WTC11 (cell line): ENCODE measurements around the gene FAM118B. TPM values are rescaled to one million over a fixed set of nuclear protein-coding genes. Genes with fewer than 3 reads are reported as not detected.

Source experiments
- ATAC-seq: fragments of 200-7000 bp; cut with Tn5 transposase; 2 replicates; pipeline ENCODE4 v1.10.0; 2021; ENCODE audit warnings: mild to moderate bottlenecking, moderate library complexity
- CTCF ChIA-PET: fragments of 300-600 bp; sonication (Branson Sonifier 250); formaldehyde crosslinking; loops from one replicate; lab custom pipeline; 2021; ENCODE audit warnings: antibody characterized with exemption; lab: Charles Lee
- POLR2A ChIA-PET: fragments of 350-600 bp; sonication (Branson Sonifier 250); formaldehyde crosslinking; loops from one replicate; lab custom pipeline; 2021; ENCODE audit warnings: antibody characterized with exemption; lab: Charles Lee
- DNase-seq: peaks from one replicate; pipeline ENCODE4 v3.0.0; 2021; ENCODE audit warnings: low spot score
- H3K27ac Mint-ChIP-seq: 2 replicates; pipeline ENCODE4 v1.8.0; 2021; ENCODE audit warnings: mixed read lengths
- H3K27me3 Mint-ChIP-seq: 2 replicates; pipeline ENCODE4 v1.8.0; 2021; ENCODE audit warnings: low read depth, mild to moderate bottlenecking, moderate library complexity, mixed read lengths
- H3K36me3 Mint-ChIP-seq: 2 replicates; pipeline ENCODE4 v1.8.0; 2021; ENCODE audit warnings: mixed read lengths
- H3K4me1 Mint-ChIP-seq: 2 replicates; pipeline ENCODE4 v1.8.0; 2022; ENCODE audit warnings: mixed read lengths
- H3K4me3 Mint-ChIP-seq: 2 replicates; pipeline ENCODE4 v1.8.0; 2021; ENCODE audit warnings: mild to moderate bottlenecking, moderate library complexity, mixed read lengths
- H3K9me3 Mint-ChIP-seq: 2 replicates; pipeline ENCODE4 v1.8.0; 2021; ENCODE audit warnings: mixed read lengths
- CREM ChIP-seq: sonication (generic); formaldehyde crosslinking; IDR thresholded peaks from 2 replicates; pipeline ENCODE4 v1.8.1; 2022; ENCODE audit warnings: mild to moderate bottlenecking, missing genetic modification reagents, moderate library complexity
- GRHL2 ChIP-seq: fragments of 250-450 bp; sonication (Bioruptor Pico); IDR thresholded peaks from 2 replicates; pipeline ENCODE4 v1.8.0; 2022; ENCODE audit warnings: mild to moderate bottlenecking, moderate library complexity; ENCODE audit not compliant: insufficient replicate concordance, severe bottlenecking
- JAZF1 ChIP-seq: fragments of 250-450 bp; sonication (Bioruptor Pico); IDR thresholded peaks from 2 replicates; pipeline ENCODE4 v1.9.0; 2021; ENCODE audit warnings: moderate library complexity, mild to moderate bottlenecking, inconsistent platforms
- NFATC4 ChIP-seq: fragments of 250-450 bp; sonication (Bioruptor Pico); IDR thresholded peaks from 2 replicates; pipeline ENCODE4 v1.9.0; 2021; ENCODE audit warnings: mild to moderate bottlenecking
- OVOL2 ChIP-seq: fragments of 250-450 bp; sonication (Bioruptor Pico); IDR thresholded peaks from 2 replicates; pipeline ENCODE4 v1.9.0; 2021; ENCODE audit warnings: mild to moderate bottlenecking, borderline replicate concordance
- TEAD1 ChIP-seq: sonication (generic); formaldehyde crosslinking; IDR thresholded peaks from 2 replicates; pipeline ENCODE4 v1.8.0; 2022; ENCODE audit warnings: mild to moderate bottlenecking, missing genetic modification reagents
- ZNF121 ChIP-seq: sonication (generic); formaldehyde crosslinking; IDR thresholded peaks from 2 replicates; pipeline ENCODE4 v1.8.0; 2023; ENCODE audit warnings: missing genetic modification reagents
- ZNF263 ChIP-seq: sonication (generic); formaldehyde crosslinking; IDR thresholded peaks from 2 replicates; pipeline ENCODE4 v1.8.1; 2022; ENCODE audit warnings: low read depth, mild to moderate bottlenecking, moderate library complexity, missing genetic modification reagents
- ZNF416 ChIP-seq: fragments of 250-450 bp; sonication (Bioruptor Pico); IDR thresholded peaks from 2 replicates; pipeline ENCODE4 v1.9.0; 2021; ENCODE audit warnings: mild to moderate bottlenecking, inconsistent platforms
- total RNA-seq: library from RNA; stranded (reverse); gene quantifications from 3 replicates; pipeline ENCODE4 v1.2.3, GENCODE V29; 2021
- TF ChIP-seq, protein P1 (sequence below): sonication (generic); formaldehyde crosslinking; IDR thresholded peaks from 2 replicates; pipeline ENCODE4 v1.8.1; 2023; ENCODE audit warnings: mild to moderate bottlenecking, moderate library complexity, missing genetic modification reagents
- TF ChIP-seq, protein P2 (sequence below): sonication (generic); formaldehyde crosslinking; IDR thresholded peaks from 2 replicates; pipeline ENCODE4 v1.8.1; 2023; ENCODE audit warnings: mild to moderate bottlenecking, missing genetic modification reagents, borderline replicate concordance
- TF ChIP-seq, protein P3 (sequence below): sonication (generic); formaldehyde crosslinking; IDR thresholded peaks from 2 replicates; pipeline ENCODE4 v1.8.1; 2022; ENCODE audit warnings: missing genetic modification reagents, borderline replicate concordance
- TF ChIP-seq, protein P4 (sequence below): sonication (generic); formaldehyde crosslinking; IDR thresholded peaks from 2 replicates; pipeline ENCODE4 v1.8.0; 2023; ENCODE audit warnings: mild to moderate bottlenecking, missing genetic modification reagents
- TF ChIP-seq, protein P5 (sequence below): fragments of 200-600 bp; IDR thresholded peaks from 2 replicates; pipeline ENCODE4 v1.8.0; 2022; ENCODE audit warnings: antibody characterized with exemption
- TF ChIP-seq, protein P6 (sequence below): sonication (generic); formaldehyde crosslinking; IDR thresholded peaks from 2 replicates; pipeline ENCODE4 v1.8.0; 2022; ENCODE audit warnings: mild to moderate bottlenecking, missing genetic modification reagents
- TF ChIP-seq, protein P7 (sequence below): fragments of 250-450 bp; sonication (Bioruptor Pico); IDR thresholded peaks from 2 replicates; pipeline ENCODE4 v1.9.0; 2021; ENCODE audit warnings: mild to moderate bottlenecking
- TF ChIP-seq, protein P8 (sequence below): fragments of 250-450 bp; sonication (Bioruptor Pico); IDR thresholded peaks from 2 replicates; pipeline ENCODE4 v2.1.2; 2022; ENCODE audit warnings: mild to moderate bottlenecking, moderate library complexity

The FAM118B gene
- total RNA-seq, 1 experiment from 2014 or later, result 35.3 TPM

DNA sequence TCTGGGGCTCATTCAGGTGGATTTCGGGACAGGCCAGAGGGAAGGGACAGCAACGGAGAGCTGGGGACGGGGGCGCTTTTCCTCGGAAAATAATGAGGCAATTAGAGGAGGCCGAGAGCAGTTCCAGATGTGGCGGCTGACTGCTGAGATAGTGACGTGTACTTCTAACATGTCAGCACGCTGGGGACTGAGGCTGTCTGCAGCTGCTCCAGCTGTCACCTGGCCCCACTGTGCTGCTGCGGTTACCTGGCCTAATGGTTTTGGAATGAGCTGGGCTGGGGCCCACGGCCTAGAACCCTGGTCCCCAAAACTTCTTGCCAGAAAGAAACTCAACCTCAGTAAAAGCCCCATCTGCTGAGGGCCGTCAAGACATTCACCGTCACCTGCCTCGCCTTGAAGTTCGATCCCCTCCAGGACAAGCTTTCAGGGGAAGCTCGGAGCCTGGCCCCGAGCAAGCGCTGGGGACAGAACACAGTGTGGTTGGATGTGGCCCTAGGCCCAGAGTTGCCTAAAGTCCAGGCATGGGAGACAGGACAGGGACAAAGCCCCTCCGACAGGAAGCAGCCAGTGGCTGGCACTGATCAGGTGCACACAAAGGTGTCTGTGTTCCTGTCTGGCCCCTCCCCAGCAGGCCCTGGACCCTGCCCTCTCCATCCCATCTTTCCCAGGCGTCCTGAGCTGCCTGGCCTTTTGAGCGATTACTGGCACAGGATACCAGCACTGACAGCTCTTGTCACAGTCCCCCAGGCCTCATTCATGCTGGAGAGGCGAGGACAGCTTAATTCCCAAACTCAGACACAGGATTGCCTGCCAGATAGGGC lies 22.3 kb upstream of the FAM118B start (continued):
- TF ChIP-seq, protein P1, sequence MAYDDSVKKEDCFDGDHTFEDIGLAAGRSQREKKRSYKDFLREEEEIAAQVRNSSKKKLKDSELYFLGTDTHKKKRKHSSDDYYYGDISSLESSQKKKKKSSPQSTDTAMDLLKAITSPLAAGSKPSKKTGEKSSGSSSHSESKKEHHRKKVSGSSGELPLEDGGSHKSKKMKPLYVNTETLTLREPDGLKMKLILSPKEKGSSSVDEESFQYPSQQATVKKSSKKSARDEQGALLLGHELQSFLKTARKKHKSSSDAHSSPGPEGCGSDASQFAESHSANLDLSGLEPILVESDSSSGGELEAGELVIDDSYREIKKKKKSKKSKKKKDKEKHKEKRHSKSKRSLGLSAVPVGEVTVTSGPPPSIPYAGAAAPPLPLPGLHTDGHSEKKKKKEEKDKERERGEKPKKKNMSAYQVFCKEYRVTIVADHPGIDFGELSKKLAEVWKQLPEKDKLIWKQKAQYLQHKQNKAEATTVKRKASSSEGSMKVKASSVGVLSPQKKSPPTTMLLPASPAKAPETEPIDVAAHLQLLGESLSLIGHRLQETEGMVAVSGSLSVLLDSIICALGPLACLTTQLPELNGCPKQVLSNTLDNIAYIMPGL (CRISPR knock-in tag), result no peak
- TF ChIP-seq GRHL2, result no peak
- TF ChIP-seq ZNF121 (CRISPR knock-in tag), result no peak
- TF ChIP-seq, protein P2, sequence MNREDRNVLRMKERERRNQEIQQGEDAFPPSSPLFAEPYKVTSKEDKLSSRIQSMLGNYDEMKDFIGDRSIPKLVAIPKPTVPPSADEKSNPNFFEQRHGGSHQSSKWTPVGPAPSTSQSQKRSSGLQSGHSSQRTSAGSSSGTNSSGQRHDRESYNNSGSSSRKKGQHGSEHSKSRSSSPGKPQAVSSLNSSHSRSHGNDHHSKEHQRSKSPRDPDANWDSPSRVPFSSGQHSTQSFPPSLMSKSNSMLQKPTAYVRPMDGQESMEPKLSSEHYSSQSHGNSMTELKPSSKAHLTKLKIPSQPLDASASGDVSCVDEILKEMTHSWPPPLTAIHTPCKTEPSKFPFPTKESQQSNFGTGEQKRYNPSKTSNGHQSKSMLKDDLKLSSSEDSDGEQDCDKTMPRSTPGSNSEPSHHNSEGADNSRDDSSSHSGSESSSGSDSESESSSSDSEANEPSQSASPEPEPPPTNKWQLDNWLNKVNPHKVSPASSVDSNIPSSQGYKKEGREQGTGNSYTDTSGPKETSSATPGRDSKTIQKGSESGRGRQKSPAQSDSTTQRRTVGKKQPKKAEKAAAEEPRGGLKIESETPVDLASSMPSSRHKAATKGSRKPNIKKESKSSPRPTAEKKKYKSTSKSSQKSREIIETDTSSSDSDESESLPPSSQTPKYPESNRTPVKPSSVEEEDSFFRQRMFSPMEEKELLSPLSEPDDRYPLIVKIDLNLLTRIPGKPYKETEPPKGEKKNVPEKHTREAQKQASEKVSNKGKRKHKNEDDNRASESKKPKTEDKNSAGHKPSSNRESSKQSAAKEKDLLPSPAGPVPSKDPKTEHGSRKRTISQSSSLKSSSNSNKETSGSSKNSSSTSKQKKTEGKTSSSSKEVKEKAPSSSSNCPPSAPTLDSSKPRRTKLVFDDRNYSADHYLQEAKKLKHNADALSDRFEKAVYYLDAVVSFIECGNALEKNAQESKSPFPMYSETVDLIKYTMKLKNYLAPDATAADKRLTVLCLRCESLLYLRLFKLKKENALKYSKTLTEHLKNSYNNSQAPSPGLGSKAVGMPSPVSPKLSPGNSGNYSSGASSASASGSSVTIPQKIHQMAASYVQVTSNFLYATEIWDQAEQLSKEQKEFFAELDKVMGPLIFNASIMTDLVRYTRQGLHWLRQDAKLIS (CRISPR knock-in tag), result no peak
- TF ChIP-seq, protein P3, sequence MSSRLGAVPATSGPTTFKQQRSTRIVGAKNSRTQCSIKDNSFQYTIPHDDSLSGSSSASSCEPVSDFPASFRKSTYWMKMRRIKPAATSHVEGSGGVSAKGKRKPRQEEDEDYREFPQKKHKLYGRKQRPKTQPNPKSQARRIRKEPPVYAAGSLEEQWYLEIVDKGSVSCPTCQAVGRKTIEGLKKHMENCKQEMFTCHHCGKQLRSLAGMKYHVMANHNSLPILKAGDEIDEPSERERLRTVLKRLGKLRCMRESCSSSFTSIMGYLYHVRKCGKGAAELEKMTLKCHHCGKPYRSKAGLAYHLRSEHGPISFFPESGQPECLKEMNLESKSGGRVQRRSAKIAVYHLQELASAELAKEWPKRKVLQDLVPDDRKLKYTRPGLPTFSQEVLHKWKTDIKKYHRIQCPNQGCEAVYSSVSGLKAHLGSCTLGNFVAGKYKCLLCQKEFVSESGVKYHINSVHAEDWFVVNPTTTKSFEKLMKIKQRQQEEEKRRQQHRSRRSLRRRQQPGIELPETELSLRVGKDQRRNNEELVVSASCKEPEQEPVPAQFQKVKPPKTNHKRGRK (CRISPR knock-in tag), result no peak
- no peak for TF ChIP-seq CREM
- TF ChIP-seq, protein P4, sequence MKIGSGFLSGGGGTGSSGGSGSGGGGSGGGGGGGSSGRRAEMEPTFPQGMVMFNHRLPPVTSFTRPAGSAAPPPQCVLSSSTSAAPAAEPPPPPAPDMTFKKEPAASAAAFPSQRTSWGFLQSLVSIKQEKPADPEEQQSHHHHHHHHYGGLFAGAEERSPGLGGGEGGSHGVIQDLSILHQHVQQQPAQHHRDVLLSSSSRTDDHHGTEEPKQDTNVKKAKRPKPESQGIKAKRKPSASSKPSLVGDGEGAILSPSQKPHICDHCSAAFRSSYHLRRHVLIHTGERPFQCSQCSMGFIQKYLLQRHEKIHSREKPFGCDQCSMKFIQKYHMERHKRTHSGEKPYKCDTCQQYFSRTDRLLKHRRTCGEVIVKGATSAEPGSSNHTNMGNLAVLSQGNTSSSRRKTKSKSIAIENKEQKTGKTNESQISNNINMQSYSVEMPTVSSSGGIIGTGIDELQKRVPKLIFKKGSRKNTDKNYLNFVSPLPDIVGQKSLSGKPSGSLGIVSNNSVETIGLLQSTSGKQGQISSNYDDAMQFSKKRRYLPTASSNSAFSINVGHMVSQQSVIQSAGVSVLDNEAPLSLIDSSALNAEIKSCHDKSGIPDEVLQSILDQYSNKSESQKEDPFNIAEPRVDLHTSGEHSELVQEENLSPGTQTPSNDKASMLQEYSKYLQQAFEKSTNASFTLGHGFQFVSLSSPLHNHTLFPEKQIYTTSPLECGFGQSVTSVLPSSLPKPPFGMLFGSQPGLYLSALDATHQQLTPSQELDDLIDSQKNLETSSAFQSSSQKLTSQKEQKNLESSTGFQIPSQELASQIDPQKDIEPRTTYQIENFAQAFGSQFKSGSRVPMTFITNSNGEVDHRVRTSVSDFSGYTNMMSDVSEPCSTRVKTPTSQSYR (CRISPR knock-in tag), result no peak
- no peak for TF ChIP-seq TEAD1
- TF ChIP-seq, protein P5, sequence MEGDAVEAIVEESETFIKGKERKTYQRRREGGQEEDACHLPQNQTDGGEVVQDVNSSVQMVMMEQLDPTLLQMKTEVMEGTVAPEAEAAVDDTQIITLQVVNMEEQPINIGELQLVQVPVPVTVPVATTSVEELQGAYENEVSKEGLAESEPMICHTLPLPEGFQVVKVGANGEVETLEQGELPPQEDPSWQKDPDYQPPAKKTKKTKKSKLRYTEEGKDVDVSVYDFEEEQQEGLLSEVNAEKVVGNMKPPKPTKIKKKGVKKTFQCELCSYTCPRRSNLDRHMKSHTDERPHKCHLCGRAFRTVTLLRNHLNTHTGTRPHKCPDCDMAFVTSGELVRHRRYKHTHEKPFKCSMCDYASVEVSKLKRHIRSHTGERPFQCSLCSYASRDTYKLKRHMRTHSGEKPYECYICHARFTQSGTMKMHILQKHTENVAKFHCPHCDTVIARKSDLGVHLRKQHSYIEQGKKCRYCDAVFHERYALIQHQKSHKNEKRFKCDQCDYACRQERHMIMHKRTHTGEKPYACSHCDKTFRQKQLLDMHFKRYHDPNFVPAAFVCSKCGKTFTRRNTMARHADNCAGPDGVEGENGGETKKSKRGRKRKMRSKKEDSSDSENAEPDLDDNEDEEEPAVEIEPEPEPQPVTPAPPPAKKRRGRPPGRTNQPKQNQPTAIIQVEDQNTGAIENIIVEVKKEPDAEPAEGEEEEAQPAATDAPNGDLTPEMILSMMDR, result no peak
- TF ChIP-seq JAZF1, result no peak
- TF ChIP-seq, protein P6, sequence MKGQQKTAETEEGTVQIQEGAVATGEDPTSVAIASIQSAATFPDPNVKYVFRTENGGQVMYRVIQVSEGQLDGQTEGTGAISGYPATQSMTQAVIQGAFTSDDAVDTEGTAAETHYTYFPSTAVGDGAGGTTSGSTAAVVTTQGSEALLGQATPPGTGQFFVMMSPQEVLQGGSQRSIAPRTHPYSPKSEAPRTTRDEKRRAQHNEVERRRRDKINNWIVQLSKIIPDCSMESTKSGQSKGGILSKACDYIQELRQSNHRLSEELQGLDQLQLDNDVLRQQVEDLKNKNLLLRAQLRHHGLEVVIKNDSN (CRISPR knock-in tag), result no peak
- no peak for TF ChIP-seq ZNF416

DNA sequence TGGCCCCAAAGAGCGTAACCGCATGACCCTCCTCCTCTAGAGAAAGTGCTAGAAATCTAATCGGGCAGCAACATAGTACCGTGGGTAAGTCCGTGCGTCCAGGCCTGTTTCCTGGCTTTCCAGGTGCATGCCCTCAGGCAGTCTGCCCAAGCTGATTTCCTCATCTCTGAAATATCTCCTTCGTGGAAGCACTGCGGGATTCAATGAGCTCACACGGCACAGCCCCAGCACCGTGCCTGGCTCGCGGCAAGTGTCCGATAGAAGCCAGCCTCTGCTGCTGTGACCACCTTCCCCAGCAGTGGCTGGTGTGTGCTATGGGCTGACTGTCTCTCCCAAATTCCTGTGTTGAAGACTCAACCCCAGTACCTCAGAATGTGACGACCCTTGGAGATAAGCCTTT lies 20.8 kb upstream of the FAM118B start:
- POLR2A ChIA-PET, result no interaction called here
- ATAC-seq (no peak), DNase-seq (no peak)
- Mint-ChIP-seq H3K27me3 (no peaks in the 10 kb centered on the region), H3K36me3 (peaks cover 25% of the 10 kb centered on the region), H3K27ac (peak overlapping the region; percentile 75), H3K4me3 (no peak overlapping the region)
- CTCF ChIA-PET, result interaction anchor here (1.8 kb wide), 1 partner anchor 248 kb away, joined by 7 read pairs; no protein-coding TSS in a partner anchor
- TF ChIP-seq, protein P7, sequence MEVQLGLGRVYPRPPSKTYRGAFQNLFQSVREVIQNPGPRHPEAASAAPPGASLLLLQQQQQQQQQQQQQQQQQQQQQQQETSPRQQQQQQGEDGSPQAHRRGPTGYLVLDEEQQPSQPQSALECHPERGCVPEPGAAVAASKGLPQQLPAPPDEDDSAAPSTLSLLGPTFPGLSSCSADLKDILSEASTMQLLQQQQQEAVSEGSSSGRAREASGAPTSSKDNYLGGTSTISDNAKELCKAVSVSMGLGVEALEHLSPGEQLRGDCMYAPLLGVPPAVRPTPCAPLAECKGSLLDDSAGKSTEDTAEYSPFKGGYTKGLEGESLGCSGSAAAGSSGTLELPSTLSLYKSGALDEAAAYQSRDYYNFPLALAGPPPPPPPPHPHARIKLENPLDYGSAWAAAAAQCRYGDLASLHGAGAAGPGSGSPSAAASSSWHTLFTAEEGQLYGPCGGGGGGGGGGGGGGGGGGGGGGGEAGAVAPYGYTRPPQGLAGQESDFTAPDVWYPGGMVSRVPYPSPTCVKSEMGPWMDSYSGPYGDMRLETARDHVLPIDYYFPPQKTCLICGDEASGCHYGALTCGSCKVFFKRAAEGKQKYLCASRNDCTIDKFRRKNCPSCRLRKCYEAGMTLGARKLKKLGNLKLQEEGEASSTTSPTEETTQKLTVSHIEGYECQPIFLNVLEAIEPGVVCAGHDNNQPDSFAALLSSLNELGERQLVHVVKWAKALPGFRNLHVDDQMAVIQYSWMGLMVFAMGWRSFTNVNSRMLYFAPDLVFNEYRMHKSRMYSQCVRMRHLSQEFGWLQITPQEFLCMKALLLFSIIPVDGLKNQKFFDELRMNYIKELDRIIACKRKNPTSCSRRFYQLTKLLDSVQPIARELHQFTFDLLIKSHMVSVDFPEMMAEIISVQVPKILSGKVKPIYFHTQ (CRISPR knock-in tag), result no peak
- no peak for TF ChIP-seq OVOL2
- TF ChIP-seq, protein P8, sequence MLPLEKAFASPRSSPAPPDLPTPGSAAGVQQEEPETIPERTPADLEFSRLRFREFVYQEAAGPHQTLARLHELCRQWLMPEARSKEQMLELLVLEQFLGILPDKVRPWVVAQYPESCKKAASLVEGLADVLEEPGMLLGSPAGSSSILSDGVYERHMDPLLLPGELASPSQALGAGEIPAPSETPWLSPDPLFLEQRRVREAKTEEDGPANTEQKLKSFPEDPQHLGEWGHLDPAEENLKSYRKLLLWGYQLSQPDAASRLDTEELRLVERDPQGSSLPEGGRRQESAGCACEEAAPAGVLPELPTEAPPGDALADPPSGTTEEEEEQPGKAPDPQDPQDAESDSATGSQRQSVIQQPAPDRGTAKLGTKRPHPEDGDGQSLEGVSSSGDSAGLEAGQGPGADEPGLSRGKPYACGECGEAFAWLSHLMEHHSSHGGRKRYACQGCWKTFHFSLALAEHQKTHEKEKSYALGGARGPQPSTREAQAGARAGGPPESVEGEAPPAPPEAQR (CRISPR knock-in tag), result no peak
- TF ChIP-seq NFATC4 (CRISPR knock-in tag), result no peak
- no peak for TF ChIP-seq ZNF263 (CRISPR knock-in tag)
- TF ChIP-seq, all 79 proteins: peak for 0
- Mint-ChIP-seq H3K4me1 (peaks cover 6% of the 10 kb centered on the region), H3K9me3 (no peaks in the 10 kb centered on the region)
